Measurements from ENCODE around the gene PPP2R5D.
"Not testable (repeated sequence)": the region's sequence is repeated elsewhere in the genome, so short reads cannot be mapped to it uniquely, and the experiment has no call there.

Gene PPP2R5D

GRCh38 chr6:42984924-42985475, 630 bp downstream of the PPP2R5D start:
- DNase-seq = no peak
- intact Hi-C loops (cut with DNase I) = loop anchor here (2.0 kb wide), 1 partner anchor 30 kb away; the partner anchor contains the start of gene KLHDC3

GRCh38 chr6:42987533-42988451, 3.4 kb downstream of the PPP2R5D start:
- DNase-seq = peak in 14 of 42 donors; percentile 21 to 74 (median 40)
- intact Hi-C loops (cut with DNase I) = no loop called here

GRCh38 chr6:42988486-42989020, 4.2 kb downstream of the PPP2R5D start:
- DNase-seq = no peak
- intact Hi-C loops (cut with DNase I) = no loop called here

GRCh38 chr6:42989923-42990322, 5.6 kb downstream of the PPP2R5D start:
- intact Hi-C loops (cut with DNase I) = no loop called here
- no peak for DNase-seq

- DNase-seq = no peak
- intact Hi-C loops (cut with DNase I) = no loop called here
These were observed 9.1 kb downstream of the PPP2R5D start for GRCh38 chr6:42993445-42993844.

- no peak for DNase-seq
- intact Hi-C loops (cut with DNase I) = no loop called here
These were observed 12.1 kb downstream of the PPP2R5D start for GRCh38 chr6:42996513-42996912.

GRCh38 chr6:42998205-42998604, 13.8 kb downstream of the PPP2R5D start:
- not testable (repeated sequence) for DNase-seq

GRCh38 chr6:43001843-43002242, 17.5 kb downstream of the PPP2R5D start:
- no peak for DNase-seq
- intact Hi-C loops (cut with DNase I) = no loop called here

More at GRCh38 chr6:42998205-42998604, 13.8 kb downstream of the PPP2R5D start:
- intact Hi-C loops (cut with DNase I) = not testable (repeated sequence)

GRCh38 chr6:43005844-43006243, 21.5 kb downstream of the PPP2R5D start:
- intact Hi-C loops (cut with DNase I) = no loop called here
- DNase-seq = no peak

GRCh38 chr6:43006251-43006650, 21.9 kb downstream of the PPP2R5D start:
- no peak for DNase-seq
- intact Hi-C loops (cut with DNase I) = no loop called here

- DNase-seq = no peak
- intact Hi-C loops (cut with DNase I) = no loop called here
These were observed 22.8 kb downstream of the PPP2R5D start for GRCh38 chr6:43007126-43007525.

- peak in 32 of 42 donors; percentile 7 to 73 (median 46) for DNase-seq
- intact Hi-C loops (cut with DNase I) = no loop called here
These were observed 24.8 kb downstream of the PPP2R5D start for GRCh38 chr6:43009124-43009523.

- intact Hi-C loops (cut with DNase I) = no loop called here
- no peak for DNase-seq
These were observed 26.8 kb downstream of the PPP2R5D start for GRCh38 chr6:43011207-43011606.

- DNase-seq = no peak
- intact Hi-C loops (cut with DNase I) = loop anchor here (2.0 kb wide), 1 partner anchor 46 kb away; the partner anchor contains the start of genes KLC4 and MRPL2
These were observed 28.0 kb downstream of the PPP2R5D start for GRCh38 chr6:43012364-43012763.

GRCh38 chr6:43013097-43013842, 28.9 kb downstream of the PPP2R5D start:
- intact Hi-C loops (cut with DNase I) = loop anchor here (2.0 kb wide), 1 partner anchor 46 kb away; the partner anchor contains the start of genes KLC4 and MRPL2
- DNase-seq = peak in 9 of 42 donors; percentile 6 to 67 (median 16)

GRCh38 chr6:43013843-43014433, 29.6 kb downstream of the PPP2R5D start, which contains the start of the genes KLHDC3 and MEA1:
KLHDC3 (plus strand) TSS chr6:43014249; CDS start chr6:43017193, 2,944 bp downstream.
MEA1 (minus strand) TSS chr6:43013946; CDS start chr6:43013813, 133 bp downstream.
- DNase-seq = peak; percentile 98 to 100 (median 100)
- intact Hi-C loops (cut with DNase I) = loop anchor here (2.0 kb wide), 2 partner anchors 29 to 45 kb away; partner anchors contain the start of genes KLC4, MRPL2 and PPP2R5D

- intact Hi-C loops (cut with DNase I) = loop anchor here (2.0 kb wide), 1 partner anchor 30 kb away; the partner anchor contains the start of gene PPP2R5D
- DNase-seq = no peak
These were observed 30.1 kb downstream of the PPP2R5D start for GRCh38 chr6:43014434-43014909.

All from head of caudate nucleus (tissue), 42 donors.